ENCODE results near the gene PDGFC.

PDGFC gene

DNA sequence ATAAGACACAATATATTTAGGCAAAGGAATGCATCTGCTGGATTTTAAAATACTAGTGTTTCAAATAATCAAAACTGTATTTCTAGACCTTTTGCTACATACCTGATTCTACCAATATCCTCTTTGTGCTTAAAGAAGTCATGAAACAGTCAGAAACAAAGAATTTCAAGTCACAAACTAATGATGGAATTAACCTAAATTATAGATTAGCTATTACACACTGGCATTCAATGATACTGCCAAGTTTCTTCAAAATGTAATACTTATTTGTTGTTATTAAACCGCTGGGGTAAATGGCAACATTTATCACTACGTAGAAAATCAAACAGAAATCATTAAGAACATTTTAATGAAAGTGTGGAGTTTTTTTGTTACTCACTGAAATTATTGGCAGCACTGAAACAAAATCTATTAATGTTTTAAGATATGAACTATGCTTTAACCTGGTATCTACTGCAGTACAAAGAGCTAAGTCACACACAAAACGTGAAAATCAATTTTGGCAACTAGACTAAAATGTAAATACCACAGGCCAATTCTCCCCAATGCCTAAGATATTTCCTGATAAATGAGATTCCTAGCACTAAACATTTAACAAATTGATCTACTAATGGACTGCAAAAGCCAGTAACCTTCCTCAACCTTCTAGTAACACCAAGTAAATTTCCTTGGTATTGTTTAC, 19.4 kb downstream of the PDGFC start:
- peak overlapping the region; percentile 32 to 58 for H3K27ac ChIP-seq
- no peak for DNase-seq (ENCODE audit: low spot score)
- H3K4me3 ChIP-seq: peak overlapping the region; percentile 36
- no peak for TF ChIP-seq CTCF (IDR thresholded peaks at IDR 0.05)

DNA sequence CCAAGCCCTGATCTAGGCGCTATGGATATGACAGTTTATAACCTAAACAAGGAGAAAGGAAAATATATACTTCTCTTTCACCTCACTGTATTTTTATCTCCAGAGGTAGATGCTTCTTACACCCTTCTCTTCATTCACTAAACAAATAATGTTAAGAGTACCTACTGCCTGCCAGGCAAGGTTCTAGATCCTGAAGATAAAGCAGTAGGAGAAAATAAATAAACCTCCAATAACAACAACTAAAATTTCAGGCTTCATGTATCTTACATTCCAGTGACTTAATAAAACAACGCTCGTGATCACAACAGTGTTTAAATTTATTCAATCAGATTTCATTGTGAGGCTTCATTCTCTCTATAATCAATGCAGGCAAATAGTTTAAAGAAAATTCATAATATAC, 20.7 kb downstream of the PDGFC start:
- TF ChIP-seq CTCF (IDR thresholded peaks at IDR 0.05): no peak
- peak overlapping the region; percentile 36 for H3K4me3 ChIP-seq
- H3K27ac ChIP-seq: peak overlapping the region; percentile 14 to 56
- DNase-seq (ENCODE audit: low spot score): no peak

DNA sequence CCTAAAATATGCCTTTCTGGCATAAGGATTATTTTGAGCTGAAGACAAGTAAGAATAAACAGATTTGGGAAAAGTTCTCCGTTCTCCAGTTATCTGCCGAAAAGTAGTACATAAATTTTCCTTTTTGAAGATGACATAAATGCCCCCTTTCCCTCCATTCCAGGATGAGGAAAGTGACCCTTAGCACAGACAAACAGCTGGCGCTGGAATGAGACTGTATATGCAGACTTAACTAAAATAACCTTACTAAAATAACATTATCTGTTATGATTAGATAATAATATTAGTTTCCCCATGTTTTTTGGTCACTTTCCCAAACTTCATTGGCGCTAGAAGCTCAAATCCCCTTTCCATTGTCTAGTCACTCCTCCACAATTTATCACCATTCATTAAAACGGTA, 21.5 kb downstream of the PDGFC start:
- TF ChIP-seq CTCF (IDR thresholded peaks at IDR 0.05): no peak
- peak overlapping the region; percentile 55 for H3K4me3 ChIP-seq
- no peak for DNase-seq (ENCODE audit: low spot score)
- H3K27ac ChIP-seq: peak overlapping the region; percentile 56 to 84

- DNase-seq (ENCODE audit: low spot score): no peak
- Histone ChIP-seq H3K27ac (peak overlapping the region; percentile 56 to 84), H3K4me3 (peak overlapping the region; percentile 55)
- TF ChIP-seq CTCF (IDR thresholded peaks at IDR 0.05): no peak
Observed at GRCh38 chr4:156949373-156949814, 22.2 kb downstream of the PDGFC start.

DNA sequence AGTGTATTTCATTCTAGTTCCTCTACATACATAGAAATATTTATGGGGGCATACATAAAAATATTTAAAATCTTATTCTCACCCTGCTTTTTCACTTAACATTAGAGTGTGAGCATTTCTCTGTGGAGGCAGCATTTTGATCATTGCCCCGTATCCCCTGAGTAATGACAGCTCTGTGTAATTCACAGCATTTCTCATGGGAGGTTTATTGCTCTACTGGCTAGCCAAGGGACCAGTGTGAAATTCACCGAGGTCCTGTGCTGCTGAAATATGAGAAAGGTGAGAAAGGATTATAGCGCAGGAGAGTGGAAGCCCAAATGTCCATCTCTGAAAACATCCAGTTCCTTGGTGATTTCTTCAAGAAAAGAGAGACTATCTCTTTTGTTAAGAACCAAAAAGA, 22.9 kb downstream of the PDGFC start:
- peak overlapping the region; percentile 56 to 84 for H3K27ac ChIP-seq
- DNase-seq (ENCODE audit: low spot score): no peak
- H3K4me3 ChIP-seq: peak overlapping the region; percentile 42
- TF ChIP-seq CTCF (IDR thresholded peaks at IDR 0.05): no peak

- no peak for TF ChIP-seq CTCF (IDR thresholded peaks at IDR 0.05)
- Histone ChIP-seq H3K27ac (peak overlapping the region; percentile 73 to 84), H3K4me3 (peak overlapping the region; percentile 42)
- no peak for DNase-seq (ENCODE audit: low spot score)
Observed at GRCh38 chr4:156948133-156948532, 23.5 kb downstream of the PDGFC start.
